SH-SY5Y (cell line): ENCODE results near the gene UCMA.

Experiments
- GATA2 ChIP-seq: IDR thresholded peaks from 2 replicates; pipeline ENCODE4 v1.6.1; 2011; ENCODE audit warnings: mild to moderate bottlenecking, low read depth, low read length
- GATA3 ChIP-seq: IDR thresholded peaks from 2 replicates; pipeline ENCODE4 v1.6.1; 2011; ENCODE audit warnings: low read depth, mild to moderate bottlenecking, low read length, moderate library complexity

DNA sequence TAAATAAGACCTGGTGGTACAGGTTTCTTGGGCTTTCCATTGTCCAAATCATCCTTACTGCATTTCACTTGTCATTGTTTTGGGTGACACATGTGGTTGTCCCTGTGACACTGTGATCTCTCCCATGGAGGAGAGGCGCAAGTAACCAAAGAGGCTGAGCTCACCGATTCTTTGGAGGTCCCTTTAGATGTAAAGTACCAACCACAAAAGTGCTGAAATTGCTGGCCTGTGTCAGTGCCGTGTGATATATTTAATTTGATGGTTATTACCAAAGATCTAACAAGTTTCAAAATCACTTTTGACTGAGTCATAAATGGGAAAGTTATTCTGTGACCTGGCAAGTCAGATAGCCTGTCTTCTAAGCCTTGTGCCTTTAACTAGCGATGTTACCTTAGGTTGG is 53.4 kb downstream of the UCMA start:
- no peak for TF ChIP-seq GATA2
- no peak for TF ChIP-seq GATA3
